Globus pallidus (tissue), 1 donor: ENCODE data around the gene FUS.
"Not testable (repeated sequence)": the region's sequence is repeated elsewhere in the genome, so short reads cannot be mapped to it uniquely, and the experiment has no call there.

Source experiments
- DNase-seq: peaks from one replicate; pipeline ENCODE4 v3.0.0-alpha.2; 2015; ENCODE audit warnings: low spot score

Gene FUS

GRCh38 chr16:31143694-31144148, 36.2 kb upstream of the FUS start:
- DNase-seq, result no peak

GRCh38 chr16:31144418-31144817, 35.5 kb upstream of the FUS start:
- DNase-seq, result not testable (repeated sequence)

- DNase-seq, result no peak
Observed at GRCh38 chr16:31145398-31145990, 34.4 kb upstream of the FUS start.

GRCh38 chr16:31147574-31147973, 32.4 kb upstream of the FUS start:
- no peak for DNase-seq

- no peak for DNase-seq
Observed at GRCh38 chr16:31148281-31148728, 31.6 kb upstream of the FUS start.

GRCh38 chr16:31148896-31149295, 31.0 kb upstream of the FUS start:
- DNase-seq, result no peak

- no peak for DNase-seq
Observed at GRCh38 chr16:31149332-31149731, 30.6 kb upstream of the FUS start.

- no peak for DNase-seq
Observed at GRCh38 chr16:31149894-31150890, 29.7 kb upstream of the FUS start, which contains the start of gene PRSS36. Gene PRSS36, minus strand, starts transcription at chr16:31150066. Its CDS starts 31 bp downstream, at chr16:31150035.

GRCh38 chr16:31150976-31151375, 29.0 kb upstream of the FUS start:
- DNase-seq, result not testable (repeated sequence)

GRCh38 chr16:31157136-31157535, 22.8 kb upstream of the FUS start:
- no peak for DNase-seq

GRCh38 chr16:31167315-31167714, 12.6 kb upstream of the FUS start:
- no peak for DNase-seq

GRCh38 chr16:31168848-31169247, 11.1 kb upstream of the FUS start:
- no peak for DNase-seq

- not testable (repeated sequence) for DNase-seq
Observed at GRCh38 chr16:31170048-31170447, 9.9 kb upstream of the FUS start.

GRCh38 chr16:31177136-31177535, 2.8 kb upstream of the FUS start:
- DNase-seq, result no peak

- no peak for DNase-seq
Observed at GRCh38 chr16:31179219-31179746, 656 bp upstream of the FUS start.

- DNase-seq, result no peak
Observed at GRCh38 chr16:31181102-31181830, 1.3 kb downstream of the FUS start.

GRCh38 chr16:31182391-31182790, 2.5 kb downstream of the FUS start:
- no peak for DNase-seq

- DNase-seq, result no peak
Observed at GRCh38 chr16:31183432-31184428, 3.8 kb downstream of the FUS start.

- no peak for DNase-seq
Observed at GRCh38 chr16:31184888-31185287, 4.9 kb downstream of the FUS start.

GRCh38 chr16:31185339-31185738, 5.4 kb downstream of the FUS start:
- no peak for DNase-seq

- no peak for DNase-seq
Observed at GRCh38 chr16:31186176-31186575, 6.2 kb downstream of the FUS start.
